Pancreas (tissue), 10 donors: ENCODE measurements around the gene NUP50. TPM values are rescaled to one million over a fixed set of nuclear protein-coding genes. Genes with fewer than 3 reads are reported as not detected.

ENCODE experiments used
- ATAC-seq, 4 donors: fragments of 200-7000 bp; cut with Tn5 transposase; one replicate each; pipeline versions ENCODE4 v1.8.0 to v1.9.1; 2020; ENCODE audit warnings: mild to moderate bottlenecking in 4 of 4, moderate library complexity in 4 of 4
- DNase-seq, 6 donors: peaks; one replicate each; pipeline ENCODE4 v3.0.0-alpha.2; 2020
- FAIRE-seq: peaks from 2 replicates; lab custom pipeline; 2012; peaks lifted over from hg19 to GRCh38; lab: Jason Lieb, UNC
- H3K27ac ChIP-seq, 4 donors: fragments of 200-600 bp; sonication (generic); 1 replicate in 3 of 4; 2 replicates in 1 of 4; pipeline versions ENCODE4 v1.5.0 to v1.8.0; 2020
- H3K27me3 ChIP-seq, 4 donors: fragments of 200-600 bp; one replicate each; pipeline ENCODE4 v1.8.0; 2021
- H3K36me3 ChIP-seq, 3 donors: fragments of 200-600 bp; sonication (generic) in 1 of 3; one replicate each; pipeline versions ENCODE4 v1.5.0 to v1.8.0; 2020 to 2021
- H3K4me1 ChIP-seq, 3 donors: fragments of 200-600 bp; one replicate each; pipeline ENCODE4 v1.8.0; 2021
- H3K4me3 ChIP-seq, 4 donors: fragments of 200-600 bp; sonication (generic) in 2 of 4; one replicate each; pipeline versions ENCODE4 v1.5.0 to v1.8.0; 2020 to 2021
- H3K9me3 ChIP-seq, 4 donors: fragments of 200-600 bp; one replicate each; pipeline ENCODE4 v1.8.0; 2021
- CTCF ChIP-seq, 4 donors: fragments of 200-600 bp; sonication (generic) in 3 of 4; IDR thresholded peaks; one replicate each; pipeline versions ENCODE4 v1.5.0 to v1.8.0; 2021; ENCODE audit warnings: antibody characterized with exemption in 4 of 4
- WGBS, 2 donors: extraction: QIAGEN DNeasy Blood & Tissue Kit; methylation state at CpG; one replicate each; pipeline ENCODE4 v1.1.7; 2013; 5-methylcytosine and 5-hydroxymethylcytosine counted together
- intact Hi-C, 3 donors: fragments of 100-400 bp; cut with DNase I; formaldehyde crosslinking; loops; one replicate each; pipeline versions ENCODE4 v1.11.1 to v1.14.2; 2022
- polyA plus RNA-seq, 2 donors: library from polyadenylated mRNA; stranded (reverse); fragments of 200-250 nt; gene quantifications; one replicate each; pipeline ENCODE4 v1.2.3, GENCODE V29; 2013
- total RNA-seq, 6 donors: library from RNA; stranded (reverse); fragmentation: NEBNext Ultra II Directional in 4 of 6; extraction: Animal tissue kit (Norgen Biotek cat#: 25700) in 4 of 6; gene quantifications; one replicate each; pipeline versions ENCODE4 v1.2.1 to v1.2.4, GENCODE V29; 2021 to 2023
- donor health status: healthy with polysubstance abuse.
- donor health status: DM: no; HTN: no; CAD: no; lungs with moderate emphysema.
- donor health status: DM: no; HTN: no; CAD: no.
- donor health status: control.
- donor health status: control.
- donor health status: Bipolar disorder and iron deficiency.
- donor health status: DM: yes; HTN: yes; CAD: no.
- donor health status: DM: no; HTN: no; CAD: no.
- donor health status: DM: no; HTN: no; CAD: no.
- donor health status: DM: yes; HTN: yes; CAD: no.

NUP50 gene
- total and polyA plus RNA-seq, 8 donors: 11.8 to 35.2 (median 27.5) TPM

GRCh38 chr22:45208993-45209838 is 45.5 kb downstream of the NUP50 start:
- intact Hi-C loops: no loop called here
- no peak overlapping the region for H3K27ac ChIP-seq
- H3K4me1 ChIP-seq: no peaks in the 10 kb centered on the region
- H3K9me3 ChIP-seq: no peaks in the 10 kb centered on the region
- ATAC-seq: peak in 2 of 4 donors; percentile 8 to 10
- H3K27me3 ChIP-seq: no peaks in the 10 kb centered on the region
- no peak overlapping the region for H3K4me3 ChIP-seq
- no peaks in the 10 kb centered on the region for H3K36me3 ChIP-seq
- WGBS, 2 donors: 61 to 67% methylated on average over 27 to 29 of the region's 29 CpGs
- peak in 2 of 4 donors; percentile 24 to 30 for TF ChIP-seq CTCF (IDR thresholded peaks at IDR 0.05)
- peak in 3 of 6 donors; percentile 43 to 74 (median 46) for DNase-seq
- no peak for FAIRE-seq

- DNase-seq: peak in 2 of 6 donors; percentile 9 to 37
- intact Hi-C loops: no loop called here
- Histone ChIP-seq H3K36me3 (no peaks in the 10 kb centered on the region), H3K27me3 (no peaks in the 10 kb centered on the region), H3K27ac (no peak overlapping the region), H3K9me3 (no peaks in the 10 kb centered on the region), H3K4me3 (no peak overlapping the region), H3K4me1 (no peaks in the 10 kb centered on the region)
- FAIRE-seq: no peak
- 93 to 97% methylated on average over 7 of the region's 7 CpGs for WGBS, 2 donors
- ATAC-seq: no peak
- TF ChIP-seq CTCF (IDR thresholded peaks at IDR 0.05): no peak
Measured at GRCh38 chr22:45210174-45210573, 46.4 kb downstream of the NUP50 start.

- H3K27ac ChIP-seq: no peak overlapping the region
- H3K4me3 ChIP-seq: no peak overlapping the region
- H3K27me3 ChIP-seq: no peaks in the 10 kb centered on the region
- 86 to 88% methylated on average over 11 of the region's 11 CpGs for WGBS, 2 donors
- peak in 2 of 6 donors; percentile 16 to 43 for DNase-seq
- no peak for ATAC-seq
- FAIRE-seq: no peak
- intact Hi-C loops: no loop called here
- no peaks in the 10 kb centered on the region for H3K9me3 ChIP-seq
- no peaks in the 10 kb centered on the region for H3K36me3 ChIP-seq
- no peak for TF ChIP-seq CTCF (IDR thresholded peaks at IDR 0.05)
- no peaks in the 10 kb centered on the region for H3K4me1 ChIP-seq
Measured at GRCh38 chr22:45210577-45210976, 46.9 kb downstream of the NUP50 start.

- Histone ChIP-seq H3K27me3 (no peaks in the 10 kb centered on the region), H3K9me3 (no peaks in the 10 kb centered on the region), H3K4me1 (no peaks in the 10 kb centered on the region), H3K4me3 (no peak overlapping the region), H3K36me3 (no peaks in the 10 kb centered on the region), H3K27ac (no peak overlapping the region)
- no peak for TF ChIP-seq CTCF (IDR thresholded peaks at IDR 0.05)
- intact Hi-C loops: no loop called here
- FAIRE-seq (no peak), ATAC-seq (no peak), DNase-seq (peak in 1 of 6 donors; percentile 10)
- WGBS, 2 donors: 88 to 93% methylated on average over 8 of the region's 8 CpGs
Measured at GRCh38 chr22:45210991-45211390, 47.3 kb downstream of the NUP50 start.

- H3K27ac ChIP-seq: no peak overlapping the region
- ATAC-seq: no peak
- no peaks in the 10 kb centered on the region for H3K27me3 ChIP-seq
- no peaks in the 10 kb centered on the region for H3K9me3 ChIP-seq
- 86 to 90% methylated on average over 8 of the region's 8 CpGs for WGBS, 2 donors
- intact Hi-C loops: no loop called here
- H3K4me1 ChIP-seq: no peaks in the 10 kb centered on the region
- DNase-seq: peak in 2 of 6 donors; percentile 4 to 15
- no peaks in the 10 kb centered on the region for H3K36me3 ChIP-seq
- no peak overlapping the region for H3K4me3 ChIP-seq
- TF ChIP-seq CTCF (IDR thresholded peaks at IDR 0.05): no peak
- FAIRE-seq: no peak
Measured at GRCh38 chr22:45211435-45211834, 47.7 kb downstream of the NUP50 start.
